GM12873 (cell line): Measurements from ENCODE around the gene TK1.

ENCODE experiments used
- CTCF ChIP-seq: IDR thresholded peaks from 2 replicates; pipeline ENCODE4 v1.5.1; 2012; ENCODE audit warnings: low read depth, mild to moderate bottlenecking, moderate library complexity, low read length, control low read depth; ENCODE audit not compliant: insufficient read depth; ENCODE audit errors: missing control alignments

The TK1 gene

GRCh38 chr17:78131172-78132083 lies 55.4 kb downstream of the TK1 start:
- no peak for TF ChIP-seq CTCF

GRCh38 chr17:78130437-78131101 lies 56.3 kb downstream of the TK1 start, which contains the start of gene TMC8:
Gene TMC8, plus strand, starts transcription at chr17:78130771. Its CDS starts 818 bp downstream, at chr17:78131589.
- no peak for TF ChIP-seq CTCF

GRCh38 chr17:78130090-78130436 lies 56.8 kb downstream of the TK1 start:
- no peak for TF ChIP-seq CTCF

- no peak for TF ChIP-seq CTCF
Observed at GRCh38 chr17:78129351-78130089, 57.3 kb downstream of the TK1 start.

GRCh38 chr17:78128551-78129350 lies 58.1 kb downstream of the TK1 start, which contains the start of gene TMC6:
Gene TMC6, minus strand, starts transcription at chr17:78128755. Its CDS starts 1,923 bp downstream, at chr17:78126832.
- TF ChIP-seq CTCF, result no peak

- TF ChIP-seq CTCF, result no peak
Observed at GRCh38 chr17:78127888-78128550, 58.8 kb downstream of the TK1 start.
